GM12878 (cell line): ENCODE results near the gene APOM. TPM values are rescaled to one million over a fixed set of nuclear protein-coding genes. Genes with fewer than 3 reads are reported as not detected.
A peak's percentile ranks its signal among the peaks of the same experiment; 100 is the strongest.

ENCODE experiments used
- ATAC-seq: fragments of 200-7000 bp; cut with Tn5 transposase; 3 replicates; pipeline ENCODE4 v1.9.1; 2020; ENCODE audit warnings: mild to moderate bottlenecking, moderate library complexity
- BruUV-seq: library from RNA; stranded (reverse); fragments of 400-500 nt; replicated peaks from 2 replicates; lab custom pipeline; 2021; lab: Mats Ljungman, UMichigan
- CTCF ChIA-PET: fragments of 300-600 bp; sonication (Branson Sonifier 250); formaldehyde crosslinking; extraction: SDS; loops from one replicate; lab custom pipeline; 2021; ENCODE audit warnings: inconsistent platforms; lab: Yijun Ruan, JAX
- POLR2A ChIA-PET: fragments of 350-600 bp; formaldehyde crosslinking; extraction: SDS; loops from one replicate; lab custom pipeline; 2021; ENCODE audit warnings: inconsistent platforms; lab: Charles Lee
- RAD21 ChIA-PET: fragments of 300-600 bp; sonication (Branson Sonifier 250); formaldehyde crosslinking; loops from one replicate; lab custom pipeline; 2023; ENCODE audit warnings: antibody characterized with exemption; ENCODE audit not compliant: unreplicated experiment; lab: Charles Lee
- SMC1A ChIA-PET: fragments of 300-600 bp; sonication (Branson Sonifier 250); formaldehyde crosslinking; loops from one replicate; lab custom pipeline; 2023; ENCODE audit not compliant: unreplicated experiment, uncharacterized antibody; lab: Charles Lee
- DNase-seq: peaks from one replicate; pipeline ENCODE4 v3.0.0-alpha.2; 2011; ENCODE audit warnings: low read depth, low spot score
- FAIRE-seq: peaks from 3 replicates; lab custom pipeline; 2011; peaks lifted over from hg19 to GRCh38; lab: Jason Lieb, UNC
- H2AFZ ChIP-seq: 2 replicates; pipeline ENCODE4 v1.6.0; 2011; ENCODE audit warnings: low read depth, low read length, control low read depth; ENCODE audit not compliant: control insufficient read depth
- H3K27ac ChIP-seq: 2 replicates; pipeline ENCODE4 v1.5.1; 2011; ENCODE audit warnings: control low read depth; ENCODE audit not compliant: control insufficient read depth, insufficient read depth
- H3K27me3 ChIP-seq, 2 experiments: replicated peaks in 1 of 2; 2 replicates each; pipeline versions ENCODE4 v1.6.0 to v1.6.1; 2011; ENCODE audit warnings: low read length in 1 of 2; ENCODE audit not compliant: control insufficient read depth in 2 of 2, insufficient read depth in 2 of 2
- H3K36me3 ChIP-seq, 2 experiments: 2 replicates each; pipeline ENCODE4 v1.5.1; 2011; ENCODE audit warnings: low read length in 1 of 2; ENCODE audit not compliant: control insufficient read depth in 2 of 2, insufficient read depth in 2 of 2
- H3K4me1 ChIP-seq: 2 replicates; pipeline ENCODE4 v1.6.1; 2011; ENCODE audit warnings: mild to moderate bottlenecking, low read length, moderate library complexity, mixed read lengths; ENCODE audit not compliant: control insufficient read depth, insufficient read depth
- H3K4me2 ChIP-seq: 2 replicates; pipeline ENCODE4 v1.6.0; 2011; ENCODE audit warnings: control low read depth; ENCODE audit not compliant: control insufficient read depth, insufficient read depth
- H3K4me3 ChIP-seq: fragments of 200-600 bp; sonication (generic); 2 replicates; pipeline ENCODE4 v1.5.1; 2016
- H3K79me2 ChIP-seq: 2 replicates; pipeline ENCODE4 v1.6.0; 2011; ENCODE audit warnings: low read length; ENCODE audit not compliant: control insufficient read depth, insufficient read depth
- H3K9ac ChIP-seq: 2 replicates; pipeline ENCODE4 v1.8.0; 2011; ENCODE audit warnings: low read length, control low read depth, mixed read lengths; ENCODE audit not compliant: control insufficient read depth, insufficient read depth
- H3K9me3 ChIP-seq: replicated peaks from 3 replicates; pipeline ENCODE4 v1.5.1; 2011; ENCODE audit warnings: mild to moderate bottlenecking, low read length; ENCODE audit not compliant: control insufficient read depth, insufficient read depth
- H4K20me1 ChIP-seq: 2 replicates; pipeline ENCODE4 v1.6.0; 2011; ENCODE audit not compliant: control insufficient read depth, insufficient read depth
- E2F8 ChIP-seq: fragments of 450-650 bp; IDR thresholded peaks from 2 replicates; pipeline ENCODE4 v1.6.1; 2018; ENCODE audit warnings: mild to moderate bottlenecking, low read depth, moderate library complexity; ENCODE audit not compliant: partially characterized antibody
- ELK1 ChIP-seq: IDR thresholded peaks from 2 replicates; pipeline ENCODE4 v1.6.1; 2012; ENCODE audit warnings: low read depth, low read length, improper control_type of control experiment
- FOXK2 ChIP-seq: fragments of 450-650 bp; IDR thresholded peaks from 2 replicates; pipeline ENCODE4 v1.6.1; 2017; ENCODE audit warnings: mild to moderate bottlenecking, moderate library complexity
- MYB ChIP-seq: fragments of 150-350 bp; IDR thresholded peaks from 2 replicates; pipeline ENCODE4 v1.6.1; 2014; ENCODE audit warnings: mild to moderate bottlenecking, low read depth, low read length, borderline replicate concordance
- NFIC ChIP-seq: IDR thresholded peaks from 2 replicates; pipeline ENCODE4 v1.6.1; 2012; ENCODE audit warnings: low read depth, mild to moderate bottlenecking, inconsistent platforms, low read length, moderate library complexity
- NKRF ChIP-seq: fragments of 450-650 bp; conservative IDR thresholded peaks from 2 replicates; pipeline ENCODE4 v1.6.1; 2017; ENCODE audit warnings: mild to moderate bottlenecking, moderate library complexity
- POLR2AphosphoS5 ChIP-seq: IDR thresholded peaks from 2 replicates; pipeline ENCODE4 v1.6.1; 2011; ENCODE audit warnings: mild to moderate bottlenecking, low read length, inconsistent platforms
- RB1 ChIP-seq: fragments of 450-650 bp; formaldehyde crosslinking; IDR thresholded peaks from 2 replicates; pipeline ENCODE4 v1.6.1; 2017; ENCODE audit warnings: mild to moderate bottlenecking, borderline replicate concordance
- RCOR1 ChIP-seq: conservative IDR thresholded peaks from 2 replicates; pipeline ENCODE4 v1.6.1; 2012; ENCODE audit warnings: low read depth, low read length, improper control_type of control experiment
- RUNX3 ChIP-seq: IDR thresholded peaks from 2 replicates; pipeline ENCODE4 v1.6.1; 2012; ENCODE audit warnings: low read length, inconsistent platforms
- SMAD5 ChIP-seq: IDR thresholded peaks from 2 replicates; pipeline ENCODE4 v1.6.1; 2016; ENCODE audit warnings: antibody characterized with exemption, low read depth
- TCF7 ChIP-seq: IDR thresholded peaks from 2 replicates; pipeline ENCODE4 v1.6.1; 2014; ENCODE audit warnings: antibody characterized with exemption, borderline replicate concordance
- WGBS: methylation state at CpG from one replicate; pipeline ENCODE4 v1.1.6; 2016; ENCODE audit warnings: low lambda C conversion rate; ENCODE audit not compliant: insufficient replicate concordance, insufficient coverage; ENCODE audit errors: missing lambda C conversion rate; 5-methylcytosine and 5-hydroxymethylcytosine counted together
- in situ Hi-C: fragments of 300-500 bp; cut with MboI; formaldehyde crosslinking; loops from 9 replicates; pipeline ENCODE4 v1.14.3; 2018; ENCODE audit warnings: mixed read lengths
- intact Hi-C: fragments of 100-400 bp; cut with micrococcal nuclease; formaldehyde crosslinking; loops from one replicate; pipeline ENCODE4 v1.14.2; 2022; ENCODE audit not compliant: unreplicated experiment
- polyA plus RNA-seq, 11 experiments: library from polyadenylated mRNA; depleted of rRNA in 4 of 11; unstranded in 6 of 11; stranded (reverse) in 5 of 11; fragments of >200 nt; fragmentation: Nextera tagmentation in 4 of 11; fragmentation: Illumina TruSeq in 1 of 11; extraction: Ambion mirVana in 4 of 11; extraction: Trizol in 1 of 11; gene quantifications; 1 replicate in 1 of 11; 2 replicates in 10 of 11; pipeline versions ENCODE4 v1.2.1 to v1.2.3, GENCODE V29; 2011 to 2016; ENCODE audit warnings: inconsistent platforms in 2 of 11, missing spikeins in 2 of 11, low read depth in 1 of 11
- total RNA-seq, 4 experiments: library from RNA; depleted of rRNA in 3 of 4; stranded (reverse); fragments of >200 nt in 3 of 4; fragmentation: Illumina TruSeq in 1 of 4; extraction: Trizol in 1 of 4; gene quantifications; 2 replicates each; pipeline versions ENCODE4 v1.2.1 to v1.2.3, GENCODE V29; 2013 to 2021

The APOM gene
- total and polyA plus RNA-seq, 10 of the 15 experiments (the other 5 are each of a cell fraction or from before 2014, with no cell fraction given) = 4.0 to 14.1 (median 7.1) TPM

GRCh38 chr6:31652925-31653724 lies 2.6 kb upstream of the APOM start:
- ChIA-PET RAD21 (interaction anchor here (0.7 to 2.5 kb wide), 14 partner anchors 8 to 210 kb away, joined by 3 to 11 read pairs (median 3); partner anchors contain the start of genes C6orf47, CLIC1, GPANK1 and NEU1), CTCF (interaction anchor here (0.6 to 3.6 kb wide), 13 partner anchors 8 to 177 kb away, joined by 3 to 19 read pairs (median 4); partner anchors contain the start of genes ABHD16A, C6orf47 and GPANK1), SMC1A (interaction anchor here (0.7 to 5.0 kb wide), 17 partner anchors 8 to 210 kb away, joined by 3 to 31 read pairs (median 4); partner anchors contain the start of genes AIF1, C6orf47, GPANK1 and NEU1), POLR2A (interaction anchor here (0.6 to 6.3 kb wide), 24 partner anchors 10 to 306 kb away, joined by 3 to 107 read pairs (median 4); partner anchors contain the start of genes C6orf47, CLIC1, CSNK2B and DDX39B)
- WGBS = 7% methylated on average over 37 of the region's 37 CpGs
- Histone ChIP-seq H3K4me1 (peaks cover 8% of the 10 kb centered on the region; the same call in 1 of the 2 replicates), H2AFZ (peak overlapping the region; percentile 87), H3K9ac (peak overlapping the region; percentile 91), H3K79me2 (peaks cover 50% of the 10 kb centered on the region), H3K4me3 (peak overlapping the region; percentile 91), H3K9me3 (no peaks in the 10 kb centered on the region), H3K27me3 (no peaks in the 10 kb centered on the region), H4K20me1 (no peaks in the 10 kb centered on the region; the same call in 1 of the 2 replicates), H3K4me2 (peak overlapping the region; percentile 75), H3K27ac (peak overlapping the region; percentile 99), H3K36me3 (peaks cover 10 to 22% of the 10 kb centered on the region in 2 experiments)
- FAIRE-seq = peak; percentile 96
- in situ Hi-C loops = no loop called here
- DNase-seq = no peak
- intact Hi-C loops = loop anchor here (1.0 to 2.0 kb wide), 3 partner anchors 33 to 156 kb away; partner anchors contain the start of genes ATP6V1G2, NFKBIL1 and PRRC2A
- ATAC-seq = peak; percentile 84
- TSS peak; percentile 99 for BruUV-seq
- peak; percentile 74; the same call in 1 of the 2 replicates for TF ChIP-seq NFIC
- no peak for TF ChIP-seq MYB
- peak; percentile 89 for TF ChIP-seq ELK1
- peak; percentile 39; the same call in 1 of the 2 replicates for TF ChIP-seq TCF7
- TF ChIP-seq RCOR1 = 0 out of 2 replicates have a peak, but pooled peaks have one; percentile 30
- peak; percentile 83 for TF ChIP-seq RUNX3
- TF ChIP-seq FOXK2 = peak; percentile 68
- TF ChIP-seq NKRF = peak; percentile 62; the same call in 1 of the 2 replicates
- TF ChIP-seq E2F8 = peak; percentile 68
- no peak for TF ChIP-seq SMAD5
- TF ChIP-seq RB1 = no peak
- TF ChIP-seq POLR2AphosphoS5 = 0 out of 2 replicates have a peak, but pooled peaks have one; percentile 52
